Erythroblast (primary cell): ENCODE measurements around the gene BBS7.

Experiments
- GATA1 ChIP-seq: IDR thresholded peaks from 2 replicates; pipeline ENCODE4 v1.6.1; 2011; ENCODE audit warnings: low read depth, mild to moderate bottlenecking, control low read depth, low read length, moderate library complexity
- POLR2A ChIP-seq: IDR thresholded peaks from 2 replicates; pipeline ENCODE4 v1.6.1; 2011; ENCODE audit warnings: mild to moderate bottlenecking, low read length

DNA sequence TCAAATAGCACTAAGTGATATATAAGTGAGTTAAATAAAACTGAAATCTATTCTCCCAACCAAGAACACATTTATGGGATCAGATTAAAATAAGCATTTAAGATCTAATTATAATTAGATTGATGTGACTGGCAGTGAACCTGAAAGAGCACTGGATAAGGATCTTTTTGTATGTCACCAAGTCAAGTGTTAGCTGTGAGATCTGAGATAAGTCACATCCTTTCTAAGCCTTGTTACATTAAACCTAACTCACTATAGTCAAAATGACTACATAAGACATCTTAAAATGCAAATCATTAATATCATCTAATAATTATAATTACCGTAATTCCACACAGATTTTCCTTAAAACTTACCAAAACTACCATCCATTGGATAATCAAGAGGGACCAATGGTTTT, 48.2 kb downstream of the BBS7 start:
- TF ChIP-seq POLR2A = no peak
- no peak for TF ChIP-seq GATA1
